HepG2 (cell line): Measurements from ENCODE around the gene VAMP2. TPM values are rescaled to one million over a fixed set of nuclear protein-coding genes. Genes with fewer than 3 reads are reported as not detected.

Experiments
- ATRX ChIP-seq: sonication (generic); formaldehyde crosslinking; IDR thresholded peaks from 2 replicates; pipeline ENCODE4 v1.4.0; 2020; ENCODE audit warnings: missing genetic modification reagents, borderline replicate concordance
- CCAR2 ChIP-seq: fragments of 200-400 bp; formaldehyde crosslinking; optimal IDR thresholded peaks from 2 replicates; pipeline ENCODE3; 2018; ENCODE audit warnings: low read depth, mild to moderate bottlenecking, low read length, moderate library complexity
- CENPX ChIP-seq: sonication (generic); formaldehyde crosslinking; IDR thresholded peaks from 2 replicates; pipeline ENCODE4 v1.9.0; 2021; ENCODE audit warnings: mild to moderate bottlenecking, missing genetic modification reagents, moderate library complexity
- CREB3 ChIP-seq: sonication (generic); formaldehyde crosslinking; IDR thresholded peaks from 2 replicates; pipeline ENCODE4 v1.5.0; 2020; ENCODE audit warnings: missing genetic modification reagents
- DNMT3B ChIP-seq: conservative IDR thresholded peaks from 2 replicates; pipeline ENCODE4 v1.6.1; 2016; ENCODE audit warnings: missing biosample characterization, control low read depth
- DZIP1 ChIP-seq: sonication (generic); formaldehyde crosslinking; IDR thresholded peaks from 2 replicates; pipeline ENCODE4 v1.5.0; 2020; ENCODE audit warnings: mild to moderate bottlenecking, missing genetic modification reagents
- FIP1L1 ChIP-seq: fragments of 200-400 bp; formaldehyde crosslinking; IDR thresholded peaks from 2 replicates; pipeline ENCODE4 v1.6.1; 2018; ENCODE audit warnings: low read depth, mild to moderate bottlenecking, low read length, moderate library complexity, borderline replicate concordance; ENCODE audit not compliant: insufficient read depth
- HNRNPUL1 ChIP-seq: fragments of 200-400 bp; formaldehyde crosslinking; IDR thresholded peaks from 2 replicates; pipeline ENCODE4 v1.6.1; 2017; ENCODE audit warnings: low read depth, mild to moderate bottlenecking, low read length, moderate library complexity
- HOXA7 ChIP-seq: sonication (generic); formaldehyde crosslinking; IDR thresholded peaks from 2 replicates; pipeline ENCODE4 v1.8.1; 2022; ENCODE audit warnings: mild to moderate bottlenecking, missing genetic modification reagents, moderate library complexity
- MED13 ChIP-seq: sonication (generic); formaldehyde crosslinking; IDR thresholded peaks from 2 replicates; pipeline ENCODE4 v1.5.0; 2020; ENCODE audit warnings: missing genetic modification reagents
- NKX3-1 ChIP-seq: sonication (generic); formaldehyde crosslinking; IDR thresholded peaks from 2 replicates; pipeline ENCODE4 v1.5.0; 2020; ENCODE audit warnings: missing genetic modification reagents
- PRPF4 ChIP-seq: fragments of 200-400 bp; formaldehyde crosslinking; IDR thresholded peaks from 2 replicates; pipeline ENCODE4 v1.6.1; 2016; ENCODE audit warnings: low read length, low read depth; ENCODE audit not compliant: poor library complexity, severe bottlenecking
- RFX1 ChIP-seq: fragments of 450-650 bp; IDR thresholded peaks from 2 replicates; pipeline ENCODE4 v1.6.1; 2017
- RFX5 ChIP-seq: IDR thresholded peaks from 2 replicates; pipeline ENCODE4 v1.6.1; 2011; ENCODE audit warnings: low read depth, low read length, improper control_type of control experiment
- SAFB2 ChIP-seq: sonication (generic); formaldehyde crosslinking; IDR thresholded peaks from 2 replicates; pipeline ENCODE4 v1.5.1; 2020; ENCODE audit warnings: missing genetic modification reagents, low read depth, mild to moderate bottlenecking, borderline replicate concordance
- SMAD1 ChIP-seq: sonication (generic); formaldehyde crosslinking; IDR thresholded peaks from 2 replicates; pipeline ENCODE4 v1.4.0; 2020; ENCODE audit warnings: missing genetic modification reagents, low read depth, mild to moderate bottlenecking, borderline replicate concordance
- SPEN ChIP-seq: sonication (generic); formaldehyde crosslinking; IDR thresholded peaks from 2 replicates; pipeline ENCODE4 v1.5.1; 2020; ENCODE audit warnings: low read depth, mild to moderate bottlenecking, missing genetic modification reagents
- THAP11 ChIP-seq: IDR thresholded peaks from 2 replicates; pipeline ENCODE4 v1.6.1; 2016; ENCODE audit warnings: missing biosample characterization, missing genetic modification reagents
- ZNF333 ChIP-seq: sonication (generic); formaldehyde crosslinking; IDR thresholded peaks from 2 replicates; pipeline ENCODE4 v1.4.0; 2020; ENCODE audit warnings: mild to moderate bottlenecking, missing genetic modification reagents, borderline replicate concordance
- ZNF34 ChIP-seq: sonication (generic); formaldehyde crosslinking; IDR thresholded peaks from 2 replicates; pipeline ENCODE4 v1.4.0; 2020; ENCODE audit warnings: mild to moderate bottlenecking, missing genetic modification reagents, borderline replicate concordance
- ZNF850 ChIP-seq: sonication (generic); formaldehyde crosslinking; conservative IDR thresholded peaks from 2 replicates; pipeline ENCODE4 v1.9.0; 2021; ENCODE audit warnings: mild to moderate bottlenecking, missing genetic modification reagents
- polyA plus RNA-seq, 8 experiments: library from polyadenylated mRNA; depleted of rRNA in 3 of 8; stranded (reverse) in 7 of 8; unstranded in 1 of 8; fragments of >200 nt; fragmentation: Illumina TruSeq in 4 of 8; extraction: Trizol in 4 of 8; gene quantifications; 2 replicates each; pipeline versions ENCODE4 v1.2.1 to v1.2.3, GENCODE V29; 2011 to 2016; ENCODE audit warnings: low read depth in 4 of 8, missing spikeins in 1 of 8, mixed read lengths in 1 of 8; ENCODE audit not compliant: insufficient read depth in 1 of 8
- total RNA-seq, 5 experiments: library from RNA; depleted of rRNA; stranded (reverse); fragments of >200 nt; fragmentation: Illumina TruSeq; extraction: Trizol; gene quantifications; 2 replicates each; pipeline ENCODE4 v1.2.3, GENCODE V29; 2016; ENCODE audit warnings: low read depth in 1 of 5
- TF ChIP-seq, protein P1 (sequence below): sonication (generic); formaldehyde crosslinking; IDR thresholded peaks from 2 replicates; pipeline ENCODE4 v1.5.1; 2020; ENCODE audit warnings: missing genetic modification reagents, mild to moderate bottlenecking, borderline replicate concordance
- TF ChIP-seq, protein P2 (sequence below): IDR thresholded peaks from 2 replicates; pipeline ENCODE4 v1.6.1; 2018; ENCODE audit warnings: missing genetic modification reagents

Gene VAMP2
- total and polyA plus RNA-seq, 2 of the 13 experiments (the other 11 are each of a cell fraction or from before 2014, with no cell fraction given) = 3.9 to 17.2 TPM

- TF ChIP-seq, protein P1, sequence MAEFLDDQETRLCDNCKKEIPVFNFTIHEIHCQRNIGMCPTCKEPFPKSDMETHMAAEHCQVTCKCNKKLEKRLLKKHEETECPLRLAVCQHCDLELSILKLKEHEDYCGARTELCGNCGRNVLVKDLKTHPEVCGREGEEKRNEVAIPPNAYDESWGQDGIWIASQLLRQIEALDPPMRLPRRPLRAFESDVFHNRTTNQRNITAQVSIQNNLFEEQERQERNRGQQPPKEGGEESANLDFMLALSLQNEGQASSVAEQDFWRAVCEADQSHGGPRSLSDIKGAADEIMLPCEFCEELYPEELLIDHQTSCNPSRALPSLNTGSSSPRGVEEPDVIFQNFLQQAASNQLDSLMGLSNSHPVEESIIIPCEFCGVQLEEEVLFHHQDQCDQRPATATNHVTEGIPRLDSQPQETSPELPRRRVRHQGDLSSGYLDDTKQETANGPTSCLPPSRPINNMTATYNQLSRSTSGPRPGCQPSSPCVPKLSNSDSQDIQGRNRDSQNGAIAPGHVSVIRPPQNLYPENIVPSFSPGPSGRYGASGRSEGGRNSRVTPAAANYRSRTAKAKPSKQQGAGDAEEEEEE = no peak
- peak; percentile 85; the same call in 1 of the 2 replicates for TF ChIP-seq DNMT3B
- no peak for TF ChIP-seq HNRNPUL1
- no peak for TF ChIP-seq FIP1L1
- no peak for TF ChIP-seq ATRX (CRISPR knock-in tag)
- TF ChIP-seq ZNF850 (CRISPR knock-in tag) = no peak
- peak; percentile 3 for TF ChIP-seq CCAR2
- peak; percentile 44; the same call in 1 of the 2 replicates for TF ChIP-seq MED13 (CRISPR knock-in tag)
- TF ChIP-seq RFX5 = no peak
- TF ChIP-seq ZNF34 (CRISPR knock-in tag) = no peak; the same call in 1 of the 2 replicates
- 0 out of 2 replicates have a peak, but pooled peaks have one; percentile 48 for TF ChIP-seq SPEN
- 0 out of 2 replicates have a peak, but pooled peaks have one; percentile 67 for TF ChIP-seq NKX3-1
- TF ChIP-seq DZIP1 (CRISPR knock-in tag) = no peak
- peak; percentile 90 for TF ChIP-seq PRPF4
- no peak for TF ChIP-seq HOXA7 (CRISPR knock-in tag)
- peak; percentile 34 for TF ChIP-seq THAP11 (CRISPR knock-in tag)
- peak; percentile 82; the same call in 1 of the 2 replicates for TF ChIP-seq ZNF333
- no peak for TF ChIP-seq RFX1
- TF ChIP-seq CREB3 (CRISPR knock-in tag) = no peak
- no peak for TF ChIP-seq CENPX (CRISPR knock-in tag)
- TF ChIP-seq SAFB2 (CRISPR knock-in tag) = no peak; the same call in 1 of the 2 replicates
- peak; percentile 63; the same call in 1 of the 2 replicates for TF ChIP-seq SMAD1 (CRISPR knock-in tag)
- TF ChIP-seq, protein P2, sequence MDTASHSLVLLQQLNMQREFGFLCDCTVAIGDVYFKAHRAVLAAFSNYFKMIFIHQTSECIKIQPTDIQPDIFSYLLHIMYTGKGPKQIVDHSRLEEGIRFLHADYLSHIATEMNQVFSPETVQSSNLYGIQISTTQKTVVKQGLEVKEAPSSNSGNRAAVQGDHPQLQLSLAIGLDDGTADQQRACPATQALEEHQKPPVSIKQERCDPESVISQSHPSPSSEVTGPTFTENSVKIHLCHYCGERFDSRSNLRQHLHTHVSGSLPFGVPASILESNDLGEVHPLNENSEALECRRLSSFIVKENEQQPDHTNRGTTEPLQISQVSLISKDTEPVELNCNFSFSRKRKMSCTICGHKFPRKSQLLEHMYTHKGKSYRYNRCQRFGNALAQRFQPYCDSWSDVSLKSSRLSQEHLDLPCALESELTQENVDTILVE (CRISPR knock-in tag) = peak; percentile 11
Measured at GRCh38 chr17:8186787-8187516, 24.2 kb upstream of the VAMP2 start (continued).
